Measurements from ENCODE around the gene SNCB.
A peak's percentile ranks its signal among the peaks of the same experiment; 100 is the strongest.

The SNCB gene

GRCh38 chr5:176660860-176661641 lies 30.7 kb upstream of the SNCB start:
- peak; percentile 82 to 92 (median 88) for DNase-seq

GRCh38 chr5:176660530-176660859 lies 30.2 kb upstream of the SNCB start:
- no peak for DNase-seq

GRCh38 chr5:176659860-176660461 lies 29.6 kb upstream of the SNCB start:
- no peak for DNase-seq

- DNase-seq: peak in 1 of 4 experiments; percentile 6
These were observed 29.1 kb upstream of the SNCB start for GRCh38 chr5:176659512-176659839.

GRCh38 chr5:176658817-176659511 lies 28.6 kb upstream of the SNCB start:
- peak; percentile 18 to 59 (median 44) for DNase-seq

- DNase-seq: peak; percentile 75 to 85 (median 78)
These were observed 27.8 kb upstream of the SNCB start for GRCh38 chr5:176658007-176658599.

GRCh38 chr5:176656467-176656990 lies 26.2 kb upstream of the SNCB start:
- no peak for DNase-seq

GRCh38 chr5:176654856-176655255 lies 24.5 kb upstream of the SNCB start:
- no peak for DNase-seq

- peak; percentile 53 to 78 (median 74) for DNase-seq
These were observed 23.4 kb upstream of the SNCB start for GRCh38 chr5:176653401-176654385.

GRCh38 chr5:176652136-176652535 lies 21.8 kb upstream of the SNCB start:
- DNase-seq: no peak

- DNase-seq: no peak
These were observed 21.2 kb upstream of the SNCB start for GRCh38 chr5:176651472-176651980.

- DNase-seq: no peak
These were observed 20.1 kb upstream of the SNCB start for GRCh38 chr5:176650354-176650884.

GRCh38 chr5:176648474-176649194 lies 18.3 kb upstream of the SNCB start:
- DNase-seq: peak; percentile 25 to 67 (median 55)

GRCh38 chr5:176647843-176648473 lies 17.6 kb upstream of the SNCB start:
- DNase-seq: peak in 1 of 4 experiments; percentile 25

GRCh38 chr5:176647030-176647842 lies 16.9 kb upstream of the SNCB start, which contains the start of gene TSPAN17:
TSS of gene TSPAN17 (plus strand) at chr5:176647484. CDS start at chr5:176647616, 132 bp downstream.
- DNase-seq: peak; percentile 100

- no peak for DNase-seq
These were observed 16.3 kb upstream of the SNCB start for GRCh38 chr5:176646707-176647029.

GRCh38 chr5:176646049-176646706 lies 15.8 kb upstream of the SNCB start:
- DNase-seq: no peak

- DNase-seq: no peak
These were observed 14.7 kb upstream of the SNCB start for GRCh38 chr5:176644878-176645670.
